Activated B cell treated with CpG ODN at 0.5 μM for 24 hours (primary cell): ENCODE results near the gene GIT2. TPM values are rescaled to one million over a fixed set of nuclear protein-coding genes. Genes with fewer than 3 reads are reported as not detected.
"Not testable (repeated sequence)": the region's sequence is repeated elsewhere in the genome, so short reads cannot be mapped to it uniquely, and the experiment has no call there.

Experiments
- ATAC-seq: fragments of 200-7000 bp; cut with Tn5 transposase; one replicate; pipeline ENCODE4 v1.10.0; 2021; ENCODE audit warnings: low read depth, mild to moderate bottlenecking, moderate library complexity
- CTCF ChIA-PET: fragments of 350-600 bp; sonication (Branson Sonifier 250); formaldehyde crosslinking; loops from one replicate; lab custom pipeline; 2021; ENCODE audit warnings: antibody characterized with exemption; lab: Charles Lee
- POLR2A ChIA-PET: fragments of 350-600 bp; sonication (Branson Sonifier 250); formaldehyde crosslinking; loops from one replicate; lab custom pipeline; 2021; ENCODE audit warnings: antibody characterized with exemption; lab: Charles Lee
- DNase-seq: peaks from one replicate; pipeline ENCODE4 v3.0.0; 2022
- H3K27ac Mint-ChIP-seq: one replicate; pipeline ENCODE4 v1.8.0; 2020; ENCODE audit warnings: mixed read lengths
- H3K27me3 Mint-ChIP-seq: one replicate; pipeline ENCODE4 v1.8.0; 2021; ENCODE audit warnings: mixed read lengths
- H3K36me3 Mint-ChIP-seq: one replicate; pipeline ENCODE4 v1.8.0; 2021; ENCODE audit warnings: low read depth, mixed read lengths
- H3K4me1 Mint-ChIP-seq: one replicate; pipeline ENCODE4 v1.8.0; 2021; ENCODE audit warnings: mixed read lengths
- H3K4me3 Mint-ChIP-seq: one replicate; pipeline ENCODE4 v1.8.0; 2020; ENCODE audit warnings: mild to moderate bottlenecking, mixed read lengths
- H3K9me3 Mint-ChIP-seq: one replicate; pipeline ENCODE4 v1.8.0; 2020; ENCODE audit warnings: mixed read lengths
- CTCF ChIP-seq: fragments of 200-600 bp; IDR thresholded peaks from one replicate; pipeline ENCODE4 v1.8.0; 2022; ENCODE audit warnings: antibody characterized with exemption, mild to moderate bottlenecking
- intact Hi-C: fragments of 100-400 bp; cut with micrococcal nuclease; formaldehyde crosslinking; loops from one replicate; pipeline ENCODE4 v1.15.1; 2024
- total RNA-seq: library from RNA; stranded (reverse); gene quantifications from 2 replicates; pipeline ENCODE4 v1.2.3, GENCODE V29; 2022

The GIT2 gene
- total RNA-seq, 1 donor from 2014 or later: 107 TPM

- ATAC-seq (no peak), DNase-seq (no peak)
- Mint-ChIP-seq H3K4me3 (no peak overlapping the region), H3K4me1 (peaks cover 23% of the 10 kb centered on the region), H3K27me3 (no peaks in the 10 kb centered on the region), H3K27ac (no peak overlapping the region), H3K36me3 (peaks cover 71% of the 10 kb centered on the region), H3K9me3 (no peaks in the 10 kb centered on the region)
- intact Hi-C loops: no loop called here
- ChIA-PET CTCF (no interaction called here), POLR2A (interaction anchor here (1.0 kb wide), 1 partner anchor 12 kb away, joined by 3 read pairs; no protein-coding TSS in a partner anchor)
- no peak for TF ChIP-seq CTCF
Observed at GRCh38 chr12:109987615-109988014, 8.6 kb downstream of the GIT2 start.

GRCh38 chr12:109986236-109986635 is 9.9 kb downstream of the GIT2 start:
- intact Hi-C loops, CTCF ChIA-PET, H3K9me3 Mint-ChIP-seq, H3K27ac Mint-ChIP-seq, POLR2A ChIA-PET, H3K27me3 Mint-ChIP-seq, ATAC-seq, H3K4me3 Mint-ChIP-seq, DNase-seq: not testable (repeated sequence)
- Mint-ChIP-seq H3K36me3 (peaks cover 73% of the 10 kb centered on the region), H3K4me1 (peaks cover 12% of the 10 kb centered on the region)

- CTCF ChIA-PET: no interaction called here
- intact Hi-C loops: no loop called here
Observed at GRCh38 chr12:109983432-109984142, 12.6 kb downstream of the GIT2 start.

GRCh38 chr12:109982210-109982609 is 14.0 kb downstream of the GIT2 start:
- CTCF ChIA-PET: no interaction called here
- POLR2A ChIA-PET: no interaction called here
- no peak for DNase-seq
- H3K27ac Mint-ChIP-seq: peak overlapping the region; percentile 19
- H3K36me3 Mint-ChIP-seq: peaks cover 68% of the 10 kb centered on the region
- H3K4me3 Mint-ChIP-seq: no peak overlapping the region
- no peaks in the 10 kb centered on the region for H3K9me3 Mint-ChIP-seq
- H3K27me3 Mint-ChIP-seq: no peaks in the 10 kb centered on the region
- intact Hi-C loops: no loop called here
- no peak for TF ChIP-seq CTCF
- ATAC-seq: no peak
- peaks cover 14% of the 10 kb centered on the region for H3K4me1 Mint-ChIP-seq

More at GRCh38 chr12:109983432-109984142, 12.6 kb downstream of the GIT2 start:
- POLR2A ChIA-PET: interaction anchor here (1.2 kb wide), 1 partner anchor 11 kb away, joined by 5 read pairs; no protein-coding TSS in a partner anchor
- peaks cover 70% of the 10 kb centered on the region for H3K36me3 Mint-ChIP-seq
- no peaks in the 10 kb centered on the region for H3K9me3 Mint-ChIP-seq
- peak overlapping the region; percentile 24 for H3K27ac Mint-ChIP-seq
- H3K4me3 Mint-ChIP-seq: no peak overlapping the region
- no peak for DNase-seq
- TF ChIP-seq CTCF: no peak
- H3K4me1 Mint-ChIP-seq: peaks cover 9% of the 10 kb centered on the region
- ATAC-seq: no peak
- H3K27me3 Mint-ChIP-seq: no peaks in the 10 kb centered on the region

- no peaks in the 10 kb centered on the region for H3K9me3 Mint-ChIP-seq
- peaks cover 73% of the 10 kb centered on the region for H3K36me3 Mint-ChIP-seq
- no peak overlapping the region for H3K27ac Mint-ChIP-seq
- TF ChIP-seq CTCF: no peak
- intact Hi-C loops: no loop called here
- no peak for ATAC-seq
- no peak overlapping the region for H3K4me3 Mint-ChIP-seq
- POLR2A ChIA-PET: interaction anchor here (0.6 kb wide), 1 partner anchor 31 kb away, joined by 3 read pairs; no protein-coding TSS in a partner anchor
- CTCF ChIA-PET: no interaction called here
- no peak for DNase-seq
- no peaks in the 10 kb centered on the region for H3K27me3 Mint-ChIP-seq
- H3K4me1 Mint-ChIP-seq: peaks cover 14% of the 10 kb centered on the region
Observed at GRCh38 chr12:109981311-109981710, 14.9 kb downstream of the GIT2 start.
